ENCODE results near the gene RWDD1.

The RWDD1 gene

GRCh38 chr6:116615937-116616736 is 44.8 kb downstream of the RWDD1 start, which contains the start of gene RSPH4A:
Gene RSPH4A, plus strand, starts transcription at chr6:116616479. Its CDS starts 145 bp downstream, at chr6:116616624.
- DNase-seq = peak; percentile 96

- peak; percentile 59 for DNase-seq
These were observed 45.4 kb downstream of the RWDD1 start for GRCh38 chr6:116616737-116617053.

GRCh38 chr6:116624036-116624805 is 52.9 kb downstream of the RWDD1 start:
- peak; percentile 62 for DNase-seq

- no peak for DNase-seq
These were observed 54.6 kb downstream of the RWDD1 start for GRCh38 chr6:116625872-116626271.

GRCh38 chr6:116629563-116629981 is 58.3 kb downstream of the RWDD1 start:
- no peak for DNase-seq

- DNase-seq = peak; percentile 94
These were observed 60.2 kb downstream of the RWDD1 start for GRCh38 chr6:116631379-116631990.

- DNase-seq = peak; percentile 75
These were observed 62.4 kb downstream of the RWDD1 start for GRCh38 chr6:116633685-116634084.
